Mucosa of descending colon (tissue), 3 donors: ENCODE measurements around the gene NUCB1. TPM values are rescaled to one million over a fixed set of nuclear protein-coding genes. Genes with fewer than 3 reads are reported as not detected.

Source experiments
- ATAC-seq: fragments of 200-7000 bp; cut with Tn5 transposase; one replicate; pipeline ENCODE4 v1.9.1; 2020; ENCODE audit warnings: mild to moderate bottlenecking, moderate library complexity
- DNase-seq, 3 donors: peaks; one replicate each; pipeline ENCODE4 v3.0.0-alpha.2; 2020
- H3K36me3 ChIP-seq: fragments of 200-600 bp; one replicate; pipeline ENCODE4 v1.8.0; 2021; ENCODE audit warnings: low read depth, mild to moderate bottlenecking
- H3K4me1 ChIP-seq: fragments of 200-600 bp; one replicate; pipeline ENCODE4 v1.8.0; 2021; ENCODE audit warnings: low read depth, mild to moderate bottlenecking
- H3K4me3 ChIP-seq: fragments of 200-600 bp; one replicate; pipeline ENCODE4 v1.8.0; 2021; ENCODE audit warnings: mild to moderate bottlenecking
- H3K9me3 ChIP-seq: fragments of 200-600 bp; one replicate; pipeline ENCODE4 v1.8.0; 2021; ENCODE audit warnings: mild to moderate bottlenecking
- CTCF ChIP-seq: fragments of 200-600 bp; IDR thresholded peaks from one replicate; pipeline ENCODE4 v1.8.0; 2022; ENCODE audit warnings: antibody characterized with exemption, mild to moderate bottlenecking
- intact Hi-C, 2 donors: fragments of 100-400 bp; cut with DNase I in 1 of 2; cut with micrococcal nuclease in 1 of 2; formaldehyde crosslinking; loops; one replicate each; pipeline versions ENCODE4 v1.11.0 to v1.11.1; 2022; cut with DNase I, micrococcal nuclease
- total RNA-seq, 3 donors: library from RNA; stranded (reverse); fragmentation: NEBNext Ultra II Directional in 2 of 3; extraction: Animal tissue kit (Norgen Biotek cat#: 25700) in 2 of 3; gene quantifications; one replicate each; pipeline versions ENCODE4 v1.2.1 to v1.2.4, GENCODE V29; 2021 to 2023
- donor health status: DM: no; HTN: no; CAD: no; lungs with moderate emphysema.
- donor health status: DM: no; HTN: no; CAD: no.
- donor health status: DM: no; HTN: yes; CAD: no.

NUCB1 gene
- total RNA-seq, 3 donors from 2014 or later: 171 to 219 (median 205) TPM

GRCh38 chr19:48962849-48963165, 62.7 kb downstream of the NUCB1 start:
- no peak for TF ChIP-seq CTCF
- peak in 1 of 3 donors; percentile 38 for DNase-seq
- intact Hi-C loops: loop anchor here in 1 of 2 donors (10.0 kb wide), 1 partner anchor 88 kb away; the partner anchor contains the start of gene PPP1R15A
- no peak for ATAC-seq
- no peaks in the 10 kb centered on the region for H3K9me3 ChIP-seq
- peaks cover 49% of the 10 kb centered on the region for H3K4me1 ChIP-seq
- no peaks in the 10 kb centered on the region for H3K36me3 ChIP-seq
- H3K4me3 ChIP-seq: no peak overlapping the region

DNA sequence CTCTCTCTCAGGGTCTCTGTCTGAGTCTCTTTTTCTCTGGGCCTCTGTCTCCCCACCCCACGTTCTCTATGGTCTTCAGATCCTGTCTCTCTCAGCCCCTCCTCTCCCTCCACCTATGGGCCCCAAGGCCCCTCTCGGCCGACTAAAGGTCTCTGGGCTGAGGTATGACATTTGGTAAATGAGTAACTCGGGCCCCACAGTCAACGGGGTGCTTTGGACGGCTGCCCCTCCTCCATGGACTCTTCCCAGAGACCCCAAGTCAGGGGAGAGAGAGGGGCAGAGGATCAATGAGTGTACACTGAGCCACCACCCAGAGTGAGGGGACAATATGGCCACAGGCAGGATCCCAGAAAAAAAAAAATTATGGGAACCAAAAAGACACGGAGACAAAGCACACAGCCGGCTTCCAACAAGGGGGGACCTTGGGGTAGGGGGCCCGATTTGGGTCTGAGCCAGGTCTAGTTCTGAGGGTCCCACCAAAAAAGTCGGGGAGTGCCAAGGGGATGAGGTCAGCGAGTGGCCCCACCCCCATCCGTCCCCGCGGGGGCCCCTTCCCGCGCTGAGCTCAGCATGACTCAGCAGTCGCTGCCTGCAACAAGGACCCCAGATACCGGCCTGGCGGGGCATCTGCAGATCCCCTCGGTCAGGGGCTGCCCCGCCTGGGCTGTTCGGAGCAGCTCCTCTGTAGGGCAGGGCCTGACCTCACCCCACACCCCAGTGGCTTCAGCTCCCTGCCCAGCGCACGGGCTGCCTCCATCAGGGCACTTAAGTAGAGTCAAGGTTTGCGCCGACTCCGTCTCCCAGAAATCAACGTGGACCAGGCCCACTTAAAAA, 63.5 kb downstream of the NUCB1 start:
- H3K9me3 ChIP-seq: no peaks in the 10 kb centered on the region
- no peaks in the 10 kb centered on the region for H3K36me3 ChIP-seq
- no peak overlapping the region for H3K4me3 ChIP-seq
- TF ChIP-seq CTCF: no peak
- intact Hi-C loops: loop anchor here in 1 of 2 donors (10.0 kb wide), 1 partner anchor 89 kb away; the partner anchor contains the start of gene PPP1R15A
- peak; percentile 83 to 92 (median 88) for DNase-seq
- peaks cover 49% of the 10 kb centered on the region for H3K4me1 ChIP-seq
- ATAC-seq: peak; percentile 32

GRCh38 chr19:48964205-48965039, 64.3 kb downstream of the NUCB1 start:
- peak in 2 of 3 donors; percentile 48 to 69 for DNase-seq

GRCh38 chr19:48965040-48965805, 65.1 kb downstream of the NUCB1 start, which contains the start of gene FTL:
Gene FTL (plus strand): TSS chr19:48965309. CDS start chr19:48965508, 199 bp downstream.
- H3K4me1 ChIP-seq: peaks cover 46% of the 10 kb centered on the region
- DNase-seq: peak; percentile 97 to 99 (median 98)
- no peaks in the 10 kb centered on the region for H3K9me3 ChIP-seq
- no peak for TF ChIP-seq CTCF
- intact Hi-C loops: loop anchor here in 1 of 2 donors (10.0 kb wide), 1 partner anchor 90 kb away; the partner anchor contains the start of gene PPP1R15A
- peak; percentile 80 for ATAC-seq
- peak within 1 kb of the TSS; percentile 81 for H3K4me3 ChIP-seq
- H3K36me3 ChIP-seq: no peaks in the 10 kb centered on the region

More at GRCh38 chr19:48964205-48965039, 64.3 kb downstream of the NUCB1 start:
- Histone ChIP-seq H3K9me3 (no peaks in the 10 kb centered on the region), H3K4me3 (peak overlapping the region; percentile 81), H3K36me3 (no peaks in the 10 kb centered on the region), H3K4me1 (peaks cover 49% of the 10 kb centered on the region)
- no peak for ATAC-seq
- intact Hi-C loops: loop anchor here in 1 of 2 donors (10.0 kb wide), 1 partner anchor 90 kb away; the partner anchor contains the start of gene PPP1R15A
- no peak for TF ChIP-seq CTCF
